LHCN-M2 (cell line): Measurements from ENCODE around the gene KANK3. TPM values are rescaled to one million over a fixed set of nuclear protein-coding genes. Genes with fewer than 3 reads are reported as not detected.

ENCODE experiments used
- DNase-seq: peaks from one replicate; pipeline ENCODE4 v3.0.0-alpha.2; 2012; ENCODE audit warnings: low read depth
- total RNA-seq: library from RNA; depleted of rRNA; stranded (reverse); fragments of >200 nt; gene quantifications from 2 replicates; pipeline ENCODE4 v1.2.3, GENCODE V29; 2014

The KANK3 gene
- total RNA-seq, 1 experiment from 2014 or later, result 0.11 TPM

- no peak for DNase-seq
These were observed 2.5 kb downstream of the KANK3 start for GRCh38 chr19:8340341-8341096.

- no peak for DNase-seq
These were observed 4.2 kb downstream of the KANK3 start for GRCh38 chr19:8338835-8339234.

- DNase-seq, result no peak
These were observed 5.3 kb downstream of the KANK3 start for GRCh38 chr19:8337728-8338127.

DNA sequence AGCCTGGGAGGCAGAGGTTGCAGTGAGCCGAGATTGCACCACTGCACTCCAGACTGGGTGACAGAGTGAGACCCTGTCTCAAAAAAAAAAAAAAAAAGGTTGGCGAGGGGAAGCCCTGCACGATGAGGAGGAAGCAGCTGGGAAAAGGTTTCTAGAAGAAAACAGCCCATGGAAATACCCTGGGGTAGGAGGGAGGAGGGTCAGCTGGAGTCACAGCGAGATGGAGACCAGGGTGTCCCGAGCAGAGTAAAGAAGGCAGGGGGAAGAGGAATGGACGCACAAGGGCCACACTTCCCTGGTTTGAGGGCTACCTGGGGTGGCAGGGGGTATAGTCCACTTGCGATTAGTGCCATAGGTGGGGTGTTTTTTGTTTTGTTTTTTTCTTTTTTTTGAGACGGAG lies 6.4 kb downstream of the KANK3 start:
- no peak for DNase-seq

- no peak for DNase-seq
These were observed 6.9 kb downstream of the KANK3 start for GRCh38 chr19:8336072-8336569.

GRCh38 chr19:8335343-8336071 lies 7.6 kb downstream of the KANK3 start:
- DNase-seq, result no peak

DNA sequence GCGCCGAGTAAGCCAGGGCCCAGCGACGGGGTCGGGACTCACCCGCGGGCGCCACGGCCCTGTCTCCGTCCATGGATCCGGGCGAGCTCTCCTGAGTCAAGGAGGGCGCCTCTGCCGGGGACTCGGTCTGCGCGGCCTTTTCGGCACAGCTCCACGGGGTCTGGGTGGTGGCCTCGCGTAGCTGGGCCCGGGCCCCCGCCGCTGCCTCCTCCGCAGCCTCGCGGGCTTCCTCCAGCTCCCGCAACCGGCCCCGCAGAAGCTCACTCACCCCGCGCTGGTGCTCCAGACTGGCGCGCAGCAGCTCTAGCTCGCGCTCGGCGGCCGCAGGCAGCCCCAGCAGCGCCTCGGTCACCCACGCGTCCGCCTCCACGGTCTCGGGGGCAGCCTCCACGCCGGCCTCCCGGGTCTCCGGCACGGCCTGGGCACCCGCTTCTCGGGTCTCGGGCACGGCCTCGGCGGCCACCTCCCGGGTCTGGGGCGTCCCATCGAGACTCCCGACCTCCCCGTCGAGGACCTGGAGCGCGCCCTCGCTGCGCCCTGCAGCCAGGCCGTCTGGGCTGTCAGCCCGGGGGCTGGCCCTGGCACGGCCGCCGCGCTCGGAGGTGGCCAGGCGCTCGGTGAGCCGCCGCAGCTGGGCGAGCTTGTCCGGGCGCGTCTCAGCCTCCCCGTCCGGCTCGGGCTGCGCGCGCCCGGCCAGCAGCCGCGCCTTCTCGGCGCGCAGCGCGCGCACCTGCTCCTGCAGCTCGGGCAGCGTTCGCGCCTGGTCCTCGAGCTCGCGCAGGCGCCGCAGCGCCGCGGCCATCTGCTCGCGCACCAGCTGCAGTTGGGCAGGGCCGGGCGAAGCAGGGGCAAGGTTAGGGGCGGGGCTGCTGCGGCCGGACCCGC lies 8.4 kb downstream of the KANK3 start:
- DNase-seq, result peak; percentile 74

DNA sequence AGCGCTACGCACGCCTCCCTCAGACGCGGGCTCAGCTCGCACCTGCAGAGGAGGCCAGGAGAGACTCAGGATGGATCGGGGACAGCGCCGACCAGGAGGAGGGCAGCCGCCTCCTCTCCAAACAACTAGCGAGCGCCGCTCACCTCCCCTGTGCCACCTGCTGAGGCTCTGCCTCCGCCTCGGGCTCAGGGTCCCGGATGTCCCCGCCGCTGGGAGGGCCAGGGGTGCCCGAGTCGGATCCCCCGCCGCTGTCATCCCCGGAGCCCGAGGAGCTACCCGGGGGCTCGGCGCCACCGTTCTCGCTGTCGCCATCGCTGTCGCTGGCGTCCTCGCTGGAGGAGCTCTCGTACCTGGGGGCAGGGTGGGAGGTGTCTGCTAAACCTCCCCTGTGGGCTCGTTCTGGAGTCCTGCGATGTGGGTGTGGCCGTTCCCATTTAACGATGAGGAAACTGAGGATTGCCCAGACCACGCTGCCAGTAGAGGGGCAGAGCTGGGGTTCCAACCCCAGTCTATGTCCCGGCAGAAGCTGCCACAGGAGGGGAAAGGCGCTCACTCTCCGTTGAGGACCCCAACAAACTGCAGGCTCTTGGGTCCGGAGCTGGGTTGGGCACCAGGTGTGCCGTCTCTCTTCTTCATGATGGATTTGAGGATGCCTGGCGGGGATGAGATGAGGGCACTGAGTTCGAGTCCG lies 9.2 kb downstream of the KANK3 start:
- no peak for DNase-seq

GRCh38 chr19:8332976-8333766 lies 9.9 kb downstream of the KANK3 start:
- DNase-seq, result no peak

DNA sequence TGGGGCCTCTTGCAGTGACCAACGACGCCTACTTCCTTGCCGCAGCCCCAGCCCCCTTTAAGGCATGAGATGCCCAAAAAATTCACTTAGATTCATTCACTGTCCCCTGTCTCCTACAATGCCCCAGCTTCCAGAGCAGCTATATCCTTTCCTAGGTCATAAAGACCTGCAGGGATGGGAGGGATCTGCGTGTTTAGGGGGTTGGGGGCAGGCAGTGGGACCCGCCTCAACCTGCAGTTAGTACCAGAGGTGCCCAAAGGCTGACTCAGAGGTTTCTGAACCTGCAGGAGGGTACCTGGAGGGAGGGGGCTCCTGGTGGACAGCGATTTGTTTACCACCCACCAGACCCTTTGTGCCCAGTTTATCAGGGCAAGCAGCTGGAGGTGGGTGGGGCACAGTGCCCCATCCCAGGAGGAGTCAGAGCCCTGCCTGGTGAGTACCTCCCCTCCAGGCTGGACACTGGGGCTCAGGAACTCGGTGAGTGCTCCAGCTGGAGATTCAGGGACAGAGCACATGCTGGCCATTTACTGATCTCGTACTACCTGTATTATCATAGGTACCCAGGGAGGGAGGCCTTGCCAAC lies 11.7 kb downstream of the KANK3 start:
- no peak for DNase-seq

GRCh38 chr19:8329996-8330395 lies 13.1 kb downstream of the KANK3 start:
- no peak for DNase-seq

- DNase-seq, result no peak
These were observed 17.6 kb downstream of the KANK3 start for GRCh38 chr19:8325454-8325853.

- no peak for DNase-seq
These were observed 18.6 kb downstream of the KANK3 start for GRCh38 chr19:8324186-8325050.

DNA sequence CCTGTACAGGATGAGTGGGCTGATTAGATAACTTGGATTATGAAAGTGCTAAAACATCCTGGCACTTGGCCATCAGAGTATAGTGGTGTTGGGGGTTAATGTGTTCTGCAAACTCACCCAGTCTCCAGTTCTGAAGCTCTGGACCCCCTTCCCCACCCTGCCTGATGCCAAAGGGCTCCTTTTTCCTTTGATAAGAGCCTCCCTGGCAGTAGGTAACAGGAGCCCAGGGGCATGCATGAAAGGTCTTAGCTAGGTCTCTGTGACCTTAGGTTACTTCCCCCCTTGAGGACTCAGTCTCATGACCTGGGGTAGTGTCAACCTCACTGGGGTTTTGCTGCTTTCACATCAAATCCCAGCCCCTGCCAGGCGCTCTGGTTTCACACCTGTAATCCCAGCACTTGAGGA lies 19.3 kb downstream of the KANK3 start:
- DNase-seq, result no peak

- DNase-seq, result no peak
These were observed 20.4 kb downstream of the KANK3 start for GRCh38 chr19:8322638-8322997.

DNA sequence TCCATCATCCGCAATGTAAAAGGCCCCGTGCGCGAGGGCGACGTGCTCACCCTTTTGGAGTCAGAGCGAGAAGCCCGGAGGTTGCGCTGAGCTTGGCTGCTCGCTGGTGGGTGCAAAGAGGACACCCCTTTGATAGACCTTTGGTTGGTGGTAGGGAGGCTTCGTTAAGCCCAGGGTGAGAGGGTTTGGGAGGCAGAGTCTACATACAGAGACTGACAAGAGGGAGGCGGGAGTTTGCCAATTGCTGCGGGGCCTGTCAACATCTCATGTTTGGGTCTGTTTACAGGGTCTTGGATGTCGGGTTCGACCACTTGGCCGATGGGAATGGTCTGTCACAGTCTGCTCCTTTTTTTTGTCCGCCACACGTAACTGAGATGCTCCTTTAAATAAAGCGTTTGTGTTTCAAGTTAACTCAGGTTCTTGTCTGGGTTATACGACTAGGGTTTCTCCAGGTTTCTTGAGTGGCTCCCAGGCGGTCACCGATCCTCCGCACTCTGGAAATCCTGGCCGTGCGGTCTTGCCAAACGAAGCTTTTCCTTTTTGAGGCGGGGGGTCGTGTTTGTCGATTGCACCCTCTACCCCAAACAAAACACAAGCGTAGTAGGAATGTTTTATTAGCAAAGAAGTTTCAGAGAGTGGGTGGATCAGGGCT lies 20.9 kb downstream of the KANK3 start:
- no peak for DNase-seq

DNA sequence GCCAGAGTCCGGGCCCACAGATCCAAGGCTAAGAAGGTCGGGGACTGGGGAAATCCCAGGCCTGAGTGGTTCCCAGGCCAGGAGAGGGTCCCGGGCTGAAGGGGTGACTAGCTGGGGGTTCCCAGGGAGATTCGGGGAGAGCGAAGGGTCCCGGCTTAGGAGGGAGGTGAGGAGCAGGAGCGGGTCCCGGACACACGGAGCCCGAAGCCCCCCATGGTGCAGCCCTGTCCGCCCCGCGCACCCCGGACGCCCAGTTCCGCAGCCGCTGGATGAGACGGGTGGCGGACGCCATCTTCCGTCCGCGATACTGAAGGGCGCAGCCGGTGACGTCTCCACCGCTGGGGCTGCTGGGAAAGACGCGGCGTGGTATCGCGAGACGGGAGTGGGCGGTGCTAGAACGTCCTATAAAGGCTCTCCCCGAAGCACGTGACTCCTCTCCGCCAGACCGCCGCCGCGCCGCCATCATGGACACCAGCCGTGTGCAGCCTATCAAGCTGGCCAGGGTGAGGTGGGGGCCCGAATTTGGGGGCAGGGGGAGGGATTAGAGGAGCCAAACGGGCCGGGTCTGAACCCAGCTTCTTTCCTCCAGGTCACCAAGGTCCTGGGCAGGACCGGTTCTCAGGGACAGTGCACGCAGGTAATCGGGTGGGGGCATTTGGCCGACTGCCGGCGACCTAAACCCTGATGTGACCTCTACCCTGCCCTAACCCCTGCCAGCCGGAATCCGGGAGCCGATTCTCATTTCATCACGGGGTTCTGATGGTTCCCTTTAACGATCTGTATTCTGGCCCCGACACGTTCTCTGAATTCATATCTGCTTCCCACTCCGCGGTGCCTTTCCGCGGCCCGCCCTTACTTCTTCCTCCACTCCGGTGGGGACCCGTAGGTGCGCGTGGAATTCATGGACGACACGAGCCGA lies 21.7 kb downstream of the KANK3 start, which contains the start of the genes NDUFA7 and RPS28:
TSS of gene NDUFA7 (minus strand) at position 309 of the 919 bp plus-strand sequence. CDS start at position 292, 17 bp downstream.
TSS of gene RPS28 (plus strand) at position 430 of the 919 bp plus-strand sequence. CDS start at position 465, 35 bp downstream.
- peak; percentile 93 for DNase-seq
